Heart left ventricle (tissue), 16 donors: ENCODE measurements around the gene PTOV1. TPM values are rescaled to one million over a fixed set of nuclear protein-coding genes. Genes with fewer than 3 reads are reported as not detected.

Experiments used
- ATAC-seq, 4 donors: fragments of 200-7000 bp; cut with Tn5 transposase; one replicate each; pipeline ENCODE4 v1.9.1; 2020 to 2022; ENCODE audit warnings: moderate library complexity in 4 of 4, mild to moderate bottlenecking in 3 of 4, moderate number of reproducible peaks in 1 of 4
- DNase-seq, 5 donors: peaks; one replicate each; pipeline ENCODE4 v3.0.0-alpha.2; 2020
- H3K27ac ChIP-seq, 12 donors: fragments of 200-600 bp; sonication (generic) in 4 of 12; one replicate each; pipeline versions ENCODE4 v1.5.0 to v1.8.0; 2016 to 2022; ENCODE audit warnings: mild to moderate bottlenecking in 2 of 12
- H3K27me3 ChIP-seq, 9 donors: fragments of 200-600 bp; sonication (generic) in 2 of 9; one replicate each; pipeline versions ENCODE4 v1.5.1 to v1.8.0; 2016 to 2022; ENCODE audit warnings: mild to moderate bottlenecking in 3 of 9
- H3K36me3 ChIP-seq, 9 donors: fragments of 200-600 bp; sonication (generic) in 2 of 9; one replicate each; pipeline versions ENCODE4 v1.5.0 to v1.8.0; 2018 to 2022; ENCODE audit warnings: mild to moderate bottlenecking in 2 of 9
- H3K4me1 ChIP-seq, 12 donors: fragments of 200-600 bp; sonication (generic) in 4 of 12; one replicate each; pipeline versions ENCODE4 v1.5.0 to v1.8.0; 2016 to 2022; ENCODE audit warnings: mild to moderate bottlenecking in 3 of 12
- H3K4me3 ChIP-seq, 12 donors: fragments of 200-600 bp; sonication (generic) in 4 of 12; one replicate each; pipeline versions ENCODE4 v1.5.0 to v1.8.0; 2017 to 2022; ENCODE audit warnings: mild to moderate bottlenecking in 9 of 12, moderate library complexity in 4 of 12
- H3K9me3 ChIP-seq, 12 donors: fragments of 200-600 bp; sonication (generic) in 4 of 12; one replicate each; pipeline versions ENCODE4 v1.5.0 to v1.8.0; 2016 to 2022; ENCODE audit warnings: mild to moderate bottlenecking in 1 of 12
- CTCF ChIP-seq, 12 donors: fragments of 200-600 bp; sonication (generic) in 4 of 12; IDR thresholded peaks; one replicate each; pipeline versions ENCODE4 v1.5.0 to v1.8.0; 2018 to 2022; ENCODE audit warnings: antibody characterized with exemption in 12 of 12, mild to moderate bottlenecking in 5 of 12
- POLR2A ChIP-seq, 2 donors: fragments of 450-650 bp; IDR thresholded peaks; one replicate each; pipeline ENCODE4 v1.6.1; 2017; ENCODE audit warnings: antibody characterized with exemption in 2 of 2, mild to moderate bottlenecking in 2 of 2, moderate library complexity in 2 of 2
- WGBS, 4 donors: extraction: QIAGEN DNeasy Blood & Tissue Kit in 2 of 4; methylation state at CpG; one replicate each; pipeline versions ENCODE4 v1.1.5 to v1.1.7; 2013 to 2018; 5-methylcytosine and 5-hydroxymethylcytosine counted together
- intact Hi-C, 10 donors: fragments of 100-400 bp; cut with DNase I; formaldehyde crosslinking; loops; one replicate each; pipeline versions ENCODE4 v1.11.1 to v1.14.2; 2022
- polyA plus RNA-seq, 2 donors: library from polyadenylated mRNA; stranded (reverse); fragments of 200-250 nt; gene quantifications; one replicate each; pipeline ENCODE4 v1.2.3, GENCODE V29; 2013
- total RNA-seq, 9 donors: library from RNA; depleted of rRNA in 2 of 9; stranded (reverse); fragments of >200 nt in 2 of 9; fragmentation: NEBNext Ultra II Directional in 3 of 9; extraction: Animal tissue kit (Norgen Biotek cat#: 25700) in 3 of 9; gene quantifications; one replicate each; pipeline versions ENCODE4 v1.1.0 to v1.2.4, GENCODE V29; 2016 to 2023
- donor health status: ischemic (EF 13 %, LVEDD 7.1; RV severe dilation, severe dysfunction).
- donor health status: healthy with polysubstance abuse.
- donor health status: DM: no; HTN: yes; CAD: no.
- donor health status: DM: no; HTN: no; CAD: no.
- donor health status: ischemic (EF 25% LVEDD 6.9; RV normal size, moderate dysfunction).
- donor health status: ischemic (EF 25% LVEDD 5.7; RV mildly dilated, moderate dysfunction).
- donor health status: healthy.
- donor health status: DM: yes; HTN: yes; CAD: no.
- donor health status: ischemic (EF 35%, LVEDD 5.7; RV mildly dilated, moderate dysfunction).
- donor health status: nonischemic (EF 11% LVEDD 7.7; RV severe dilation, severe dysfunction).
- donor health status: DM: yes; HTN: yes; CAD: no.
- donor health status: PGD.
- donor health status: ischemic (EF 29% LVEDD 5.4; RV normal size, mild dysfunction).
- donor health status: nonischemic (EF 23%, LVEDD 6.1; RV moderate dilation, normal function).

The PTOV1 gene
- total and polyA plus RNA-seq, 11 donors = 70.9 to 135 (median 91.5) TPM

- Histone ChIP-seq H3K36me3 (peaks cover 0 to 5% (median 1%) of the 10 kb centered on the region in 9 donors), H3K27me3 (no peaks in the 10 kb centered on the region), H3K4me3 (peak overlapping the region in 10 of 12 donors; percentile 67 to 99 (median 78)), H3K4me1 (peaks cover 3 to 42% (median 25%) of the 10 kb centered on the region in 12 donors), H3K9me3 (peaks cover 0 to 9% (median 0%) of the 10 kb centered on the region in 12 donors), H3K27ac (peak overlapping the region in 9 of 12 donors; percentile 94 to 100 (median 99))
- intact Hi-C loops = loop anchor here in 6 of 10 donors (1.0 to 5.0 kb wide), 6 partner anchors 17 to 172 kb away; partner anchors contain the start of genes MED25 (in 4 of the 6), FUZ (in 1 of the 6), PNKP (in 1 of the 6) and PRMT1 (in 1 of the 6)
- ATAC-seq (no peak), DNase-seq (no peak)
- 89 to 91% (median 90%) methylated on average over 15 of the region's 15 CpGs for WGBS, 4 donors
- no peak for TF ChIP-seq CTCF (IDR thresholded peaks at IDR 0.05)
- no peak for TF ChIP-seq POLR2A (IDR thresholded peaks at IDR 0.05)
Measured at GRCh38 chr19:49849433-49850220, 1.3 kb upstream of the PTOV1 start.

DNA sequence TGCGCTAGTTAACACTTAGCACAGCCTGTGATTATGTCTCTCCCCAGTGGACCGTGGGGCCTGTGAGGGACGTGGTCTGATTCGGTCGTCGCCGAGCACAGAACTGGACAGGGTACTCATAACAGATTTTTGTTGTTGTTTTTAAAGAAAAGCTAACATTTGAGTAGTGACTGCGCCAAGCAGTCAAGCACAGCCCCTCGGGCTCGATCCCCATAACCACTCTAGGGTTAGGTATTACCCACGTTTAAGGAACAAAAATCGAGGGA lies 805 bp upstream of the PTOV1 start:
- intact Hi-C loops = loop anchor here in 6 of 10 donors (1.0 to 5.0 kb wide), 6 partner anchors 17 to 173 kb away; partner anchors contain the start of genes MED25 (in 4 of the 6), FUZ (in 1 of the 6), PNKP (in 1 of the 6) and PRMT1 (in 1 of the 6)
- Histone ChIP-seq H3K4me3 (peak overlapping the region; percentile 60 to 99 (median 76)), H3K4me1 (peaks cover 3 to 42% (median 25%) of the 10 kb centered on the region in 12 donors), H3K36me3 (peaks cover 0 to 10% (median 5%) of the 10 kb centered on the region in 9 donors), H3K27ac (peak overlapping the region in 11 of 12 donors; percentile 94 to 100 (median 99)), H3K9me3 (peaks cover 0 to 9% (median 0%) of the 10 kb centered on the region in 12 donors), H3K27me3 (no peaks in the 10 kb centered on the region)
- ATAC-seq = peak in 2 of 4 donors; percentile 4 to 22
- WGBS, 4 donors = 46 to 58% (median 57%) methylated on average over 12 of the region's 12 CpGs
- no peak for TF ChIP-seq POLR2A (IDR thresholded peaks at IDR 0.05)
- no peak for TF ChIP-seq CTCF (IDR thresholded peaks at IDR 0.05)
- DNase-seq = no peak

GRCh38 chr19:49851456-49852259 lies 699 bp downstream of the PTOV1 start:
- intact Hi-C loops = loop anchor here in 6 of 10 donors (2.0 to 5.0 kb wide), 4 partner anchors 15 to 39 kb away; partner anchors contain the start of genes MED25 (in 4 of the 6), FUZ (in 1 of the 6) and PNKP (in 1 of the 6)

More at GRCh38 chr19:49851456-49852259, 699 bp downstream of the PTOV1 start:
- Histone ChIP-seq H3K4me1 (peaks cover 3 to 42% (median 25%) of the 10 kb centered on the region in 12 donors), H3K27me3 (no peaks in the 10 kb centered on the region), H3K9me3 (peaks cover 0 to 9% (median 0%) of the 10 kb centered on the region in 12 donors), H3K27ac (peak overlapping the region; percentile 93 to 100 (median 99)), H3K4me3 (peak overlapping the region; percentile 60 to 99 (median 76)), H3K36me3 (peaks cover 0 to 25% (median 20%) of the 10 kb centered on the region in 9 donors)
- ATAC-seq (no peak), DNase-seq (peak in 1 of 5 donors; percentile 58)
- TF ChIP-seq POLR2A (IDR thresholded peaks at IDR 0.05) (no peak), CTCF (IDR thresholded peaks at IDR 0.05) (peak in 1 of 12 donors; percentile 6)
- 2 to 10% (median 5%) methylated on average over 17 to 78 of the region's 78 CpGs for WGBS, 4 donors
